Renal pelvis (tissue), 3 donors: ENCODE results near the gene ARL6. TPM values are rescaled to one million over a fixed set of nuclear protein-coding genes. Genes with fewer than 3 reads are reported as not detected.

ENCODE experiments used
- polyA plus RNA-seq, 3 donors: library from polyadenylated mRNA; unstranded; fragments of 120-200 nt; gene quantifications; one replicate each; pipeline ENCODE4 v1.2.1, GENCODE V29; 2013; ENCODE audit not compliant: insufficient read length in 3 of 3

Gene ARL6
- polyA plus RNA-seq, 3 donors, result 12.1 to 16.2 (median 12.6) TPM

Other genes starting within 250 kb of the ARL6 start
- 10 to 100 TPM; 20.7 to 22.9 (median 22.9) TPM for gene CRYBG3, start 57.3 kb downstream of the ARL6 start, polyA plus RNA-seq
- 10 to 100 TPM; 31.6 to 35.9 (median 35.7) TPM for gene RIOX2, start 207.7 kb downstream of the ARL6 start, polyA plus RNA-seq